ENCODE measurements around the gene PPP4R3A.

PPP4R3A gene

DNA sequence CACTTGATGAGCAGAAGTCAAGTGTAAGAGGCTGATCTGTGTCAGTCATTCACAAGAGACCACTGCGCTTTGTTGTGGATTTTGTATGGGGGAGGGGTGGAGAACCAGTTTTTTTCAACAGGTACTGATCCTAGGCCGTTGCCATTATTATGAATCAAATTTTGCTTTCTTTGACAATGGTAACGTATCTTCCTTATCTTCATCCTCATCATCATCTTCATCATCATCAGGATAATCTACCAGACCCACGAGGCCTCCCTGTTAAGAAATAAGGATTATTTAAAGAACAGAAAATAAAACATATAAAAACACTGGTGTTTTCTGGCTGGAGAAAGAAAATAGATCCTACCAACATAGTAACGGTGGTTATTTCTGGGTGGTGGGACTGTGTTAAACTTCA lies 51.5 kb downstream of the PPP4R3A start:
- no peak for DNase-seq (ENCODE audit: low read depth)
- no peak overlapping the region for H3K4me3 ChIP-seq (ENCODE audit: low read depth, low read length)
- TF ChIP-seq, protein P1, sequence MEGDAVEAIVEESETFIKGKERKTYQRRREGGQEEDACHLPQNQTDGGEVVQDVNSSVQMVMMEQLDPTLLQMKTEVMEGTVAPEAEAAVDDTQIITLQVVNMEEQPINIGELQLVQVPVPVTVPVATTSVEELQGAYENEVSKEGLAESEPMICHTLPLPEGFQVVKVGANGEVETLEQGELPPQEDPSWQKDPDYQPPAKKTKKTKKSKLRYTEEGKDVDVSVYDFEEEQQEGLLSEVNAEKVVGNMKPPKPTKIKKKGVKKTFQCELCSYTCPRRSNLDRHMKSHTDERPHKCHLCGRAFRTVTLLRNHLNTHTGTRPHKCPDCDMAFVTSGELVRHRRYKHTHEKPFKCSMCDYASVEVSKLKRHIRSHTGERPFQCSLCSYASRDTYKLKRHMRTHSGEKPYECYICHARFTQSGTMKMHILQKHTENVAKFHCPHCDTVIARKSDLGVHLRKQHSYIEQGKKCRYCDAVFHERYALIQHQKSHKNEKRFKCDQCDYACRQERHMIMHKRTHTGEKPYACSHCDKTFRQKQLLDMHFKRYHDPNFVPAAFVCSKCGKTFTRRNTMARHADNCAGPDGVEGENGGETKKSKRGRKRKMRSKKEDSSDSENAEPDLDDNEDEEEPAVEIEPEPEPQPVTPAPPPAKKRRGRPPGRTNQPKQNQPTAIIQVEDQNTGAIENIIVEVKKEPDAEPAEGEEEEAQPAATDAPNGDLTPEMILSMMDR (conservative IDR thresholded peaks at IDR 0.05; ENCODE audit: low read depth, low read length) = no peak

DNA sequence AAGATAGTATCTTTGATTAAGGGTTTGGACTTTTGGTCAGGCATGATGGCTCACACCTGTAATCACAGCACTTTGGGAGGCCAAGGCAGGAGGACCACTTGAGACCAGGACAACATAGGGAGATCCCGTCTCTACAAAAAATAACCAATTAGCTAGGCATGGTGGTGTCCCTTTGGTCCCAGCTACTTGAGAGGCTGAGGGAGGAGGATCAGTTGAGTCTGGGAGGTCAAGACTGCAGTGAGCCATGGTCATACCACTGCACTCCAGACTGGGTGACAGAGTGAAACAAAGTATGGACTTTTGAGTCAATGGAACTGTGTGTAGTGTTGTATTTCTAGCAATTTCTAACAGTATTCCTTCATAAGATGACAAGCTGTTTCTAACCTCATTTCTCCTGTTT lies 53.8 kb downstream of the PPP4R3A start:
- TF ChIP-seq, protein P1 (conservative IDR thresholded peaks at IDR 0.05; ENCODE audit: low read depth, low read length) = no peak
- no peak for DNase-seq (ENCODE audit: low read depth)
- no peak overlapping the region for H3K4me3 ChIP-seq (ENCODE audit: low read depth, low read length)

DNA sequence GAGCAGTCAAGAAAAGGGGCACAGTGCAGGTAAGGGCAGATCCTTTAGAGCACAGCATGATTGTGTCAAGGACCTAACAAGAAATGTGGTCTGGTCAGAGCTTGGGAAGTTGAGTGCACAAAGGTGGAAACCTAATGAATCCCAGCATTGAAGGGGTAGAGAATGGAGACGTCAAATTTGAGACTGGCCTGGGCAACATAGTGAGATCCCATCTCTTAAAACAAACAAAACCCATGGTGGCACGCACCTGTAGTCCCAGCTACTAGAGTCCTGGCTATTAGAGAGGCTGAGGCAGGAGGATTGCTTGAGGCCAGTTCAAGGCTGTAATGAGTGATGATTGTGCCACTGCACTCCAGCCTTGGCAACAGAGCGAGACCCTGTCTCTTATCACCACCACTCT lies 55.5 kb downstream of the PPP4R3A start:
- TF ChIP-seq, protein P1 (conservative IDR thresholded peaks at IDR 0.05; ENCODE audit: low read depth, low read length) = no peak
- no peak overlapping the region for H3K4me3 ChIP-seq (ENCODE audit: low read depth, low read length)
- DNase-seq (ENCODE audit: low read depth) = no peak

DNA sequence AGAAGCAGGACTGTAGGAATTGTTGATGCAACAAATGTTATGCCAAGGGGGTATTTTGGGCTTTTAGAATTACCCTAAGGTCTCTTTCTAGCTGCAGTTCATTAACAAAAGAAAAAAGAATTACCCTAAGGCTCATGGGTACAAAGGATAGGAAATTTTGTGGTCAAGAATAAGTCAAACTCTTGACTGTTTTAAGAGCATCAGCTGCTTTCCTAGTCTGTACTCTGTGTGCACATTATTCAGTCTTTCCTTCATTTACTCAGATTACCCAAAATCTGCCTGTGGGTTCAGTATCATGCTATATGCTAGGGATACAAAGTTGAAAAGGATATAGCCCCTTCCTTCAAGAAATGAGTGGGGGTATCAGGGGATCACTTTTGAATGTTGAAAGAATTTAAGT lies 56.0 kb downstream of the PPP4R3A start:
- TF ChIP-seq, protein P1 (conservative IDR thresholded peaks at IDR 0.05; ENCODE audit: low read depth, low read length) = no peak
- no peak for DNase-seq (ENCODE audit: low read depth)
- H3K4me3 ChIP-seq (ENCODE audit: low read depth, low read length) = no peak overlapping the region

DNA sequence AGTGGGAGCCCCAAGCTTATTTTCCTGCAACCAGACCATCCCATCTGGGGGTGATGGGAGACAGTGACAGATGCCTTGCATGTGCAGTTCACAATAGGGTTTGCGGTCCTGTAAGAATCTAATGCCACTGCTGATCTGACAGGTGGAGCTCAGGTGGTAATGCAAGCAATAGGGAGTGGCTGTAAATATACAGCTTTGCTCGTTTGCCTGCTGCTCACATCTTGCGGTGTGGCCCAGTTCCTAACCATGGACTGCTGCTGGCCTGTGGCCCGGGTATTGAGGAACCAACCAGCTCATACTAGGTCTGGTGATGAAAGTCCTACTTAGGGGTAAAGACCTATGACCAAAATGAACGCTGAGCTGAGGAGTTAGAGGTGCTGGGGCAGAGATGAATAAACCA lies 56.4 kb downstream of the PPP4R3A start:
- no peak for DNase-seq (ENCODE audit: low read depth)
- TF ChIP-seq, protein P1 (conservative IDR thresholded peaks at IDR 0.05; ENCODE audit: low read depth, low read length) = no peak
- no peak overlapping the region for H3K4me3 ChIP-seq (ENCODE audit: low read depth, low read length)

DNA sequence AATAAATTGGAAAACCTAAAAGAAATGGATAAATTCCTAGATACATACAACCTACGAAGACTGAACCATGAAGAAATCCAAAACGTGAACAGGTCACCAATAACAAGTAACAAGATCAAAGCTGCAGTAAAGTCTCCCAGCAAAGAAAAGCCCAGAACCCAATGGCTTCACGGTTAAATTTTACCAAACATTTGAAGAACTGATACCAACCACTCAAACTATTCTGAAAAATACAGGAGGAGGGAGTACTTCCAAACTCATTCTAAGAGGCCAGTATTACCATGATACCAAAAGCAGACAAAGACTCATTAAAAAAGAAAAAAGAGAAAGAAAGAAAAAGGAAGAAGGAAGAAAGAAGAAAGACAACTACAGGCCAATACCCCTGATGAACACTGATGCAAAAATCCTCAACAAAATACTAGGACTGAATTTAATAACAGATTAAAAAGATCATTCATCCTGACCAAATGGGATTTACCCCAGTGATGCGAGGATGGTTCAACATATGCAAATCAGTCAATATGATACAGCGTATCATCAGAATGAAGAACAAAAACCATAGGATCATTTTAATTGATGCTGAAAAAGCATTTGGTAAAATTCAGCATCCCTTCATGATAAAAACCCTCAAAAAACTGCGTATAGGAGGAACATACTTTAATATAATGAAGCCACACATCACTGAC lies 65.6 kb downstream of the PPP4R3A start:
- DNase-seq (ENCODE audit: low read depth) = no peak
- TF ChIP-seq, protein P1 (conservative IDR thresholded peaks at IDR 0.05; ENCODE audit: low read depth, low read length) = no peak

DNA sequence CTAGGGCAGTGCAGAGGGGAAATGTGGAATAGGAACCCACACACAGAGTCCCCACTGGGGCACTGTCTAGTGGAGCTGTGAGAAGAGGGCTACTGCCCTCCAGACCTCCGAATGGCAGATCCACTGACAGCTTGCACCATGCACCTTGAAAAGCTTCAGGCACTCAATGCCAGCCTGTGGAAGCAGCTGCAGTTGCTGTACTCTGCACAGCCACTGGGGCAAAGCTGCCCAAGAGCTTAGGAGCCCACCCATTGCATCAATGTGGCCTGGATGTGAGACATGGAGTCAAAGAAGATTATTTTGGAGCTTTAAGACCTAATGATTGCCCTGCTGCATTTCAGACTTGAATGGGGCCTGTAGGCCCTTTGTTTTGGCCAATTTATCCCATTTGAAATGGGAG lies 70.8 kb downstream of the PPP4R3A start:
- DNase-seq (ENCODE audit: low read depth) = no peak
- TF ChIP-seq, protein P1 (conservative IDR thresholded peaks at IDR 0.05; ENCODE audit: low read depth, low read length) = peak; percentile 10
- H3K4me3 ChIP-seq (ENCODE audit: low read depth, low read length) = no peak overlapping the region

More for the DNA sequence above, 65.6 kb downstream of the PPP4R3A start:
- H3K4me3 ChIP-seq (ENCODE audit: low read depth, low read length) = no peak overlapping the region

Data from choroid plexus epithelial cell (primary cell).